GM18870 (cell line): ENCODE data around the gene PHF21B.

ENCODE experiments used
- ATAC-seq: cut with Tn5 transposase; IDR thresholded peaks from one replicate; pipeline ENCODE4 v1.9.1; 2021; ENCODE audit warnings: moderate library complexity; ENCODE audit not compliant: unreplicated experiment

Gene PHF21B

GRCh38 chr22:45014654-45015053 lies 4.8 kb upstream of the PHF21B start:
- ATAC-seq = no peak

GRCh38 chr22:45013138-45013537 lies 3.3 kb upstream of the PHF21B start:
- no peak for ATAC-seq

- no peak for ATAC-seq
These were observed 711 bp upstream of the PHF21B start for GRCh38 chr22:45010532-45010900.

- no peak for ATAC-seq
These were observed 827 bp downstream of the PHF21B start for GRCh38 chr22:45008751-45009605.

GRCh38 chr22:45008186-45008681 lies 1.6 kb downstream of the PHF21B start:
- no peak for ATAC-seq

GRCh38 chr22:45007391-45008185 lies 2.2 kb downstream of the PHF21B start:
- ATAC-seq = no peak

- no peak for ATAC-seq
These were observed 2.8 kb downstream of the PHF21B start for GRCh38 chr22:45006964-45007390.

GRCh38 chr22:45006111-45006963 lies 3.5 kb downstream of the PHF21B start:
- no peak for ATAC-seq

- ATAC-seq = no peak
These were observed 8.2 kb downstream of the PHF21B start for GRCh38 chr22:45001653-45002052.

GRCh38 chr22:45000330-45000729 lies 9.5 kb downstream of the PHF21B start:
- no peak for ATAC-seq

GRCh38 chr22:44999687-45000086 lies 10.1 kb downstream of the PHF21B start:
- ATAC-seq = no peak

GRCh38 chr22:44999231-44999630 lies 10.6 kb downstream of the PHF21B start:
- ATAC-seq = no peak

- no peak for ATAC-seq
These were observed 11.5 kb downstream of the PHF21B start for GRCh38 chr22:44998296-44998695.

- ATAC-seq = no peak
These were observed 12.7 kb downstream of the PHF21B start for GRCh38 chr22:44997060-44997459.

GRCh38 chr22:44996648-44997047 lies 13.2 kb downstream of the PHF21B start:
- no peak for ATAC-seq

GRCh38 chr22:44996120-44996519 lies 13.7 kb downstream of the PHF21B start:
- ATAC-seq = no peak

- ATAC-seq = no peak
These were observed 14.1 kb downstream of the PHF21B start for GRCh38 chr22:44995715-44996114.

GRCh38 chr22:44995105-44995514 lies 14.7 kb downstream of the PHF21B start:
- no peak for ATAC-seq

GRCh38 chr22:44994399-44995104 lies 15.3 kb downstream of the PHF21B start:
- ATAC-seq = no peak

- ATAC-seq = no peak
These were observed 17.6 kb downstream of the PHF21B start for GRCh38 chr22:44992166-44992565.
